GM19397 (cell line): ENCODE measurements around the gene GPC3.
"Not testable (repeated sequence)": the region's sequence is repeated elsewhere in the genome, so short reads cannot be mapped to it uniquely, and the experiment has no call there.

Source experiments
- ATAC-seq: cut with Tn5 transposase; IDR thresholded peaks from one replicate; pipeline ENCODE4 v1.9.1; 2021; ENCODE audit warnings: mild to moderate bottlenecking, moderate library complexity; ENCODE audit not compliant: unreplicated experiment

GPC3 gene

DNA sequence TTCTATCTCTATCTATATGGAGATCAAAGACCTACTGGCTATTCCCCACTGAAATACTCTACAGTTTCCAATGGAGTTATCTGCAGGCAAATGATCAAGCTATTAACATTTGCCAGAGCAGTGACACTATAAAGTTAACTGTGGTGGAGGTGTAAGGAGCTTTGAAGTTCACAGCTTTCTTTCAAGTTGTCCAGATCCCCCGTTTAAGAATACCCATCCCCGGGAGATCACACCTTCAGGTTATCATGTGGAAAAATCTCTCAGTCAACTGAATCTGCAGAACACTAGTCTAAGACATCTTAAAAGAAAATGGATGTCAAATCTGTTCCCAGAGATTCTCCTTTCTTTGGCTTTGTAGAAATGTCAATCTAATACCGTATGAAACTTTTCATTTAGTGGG is 80.1 kb downstream of the GPC3 start:
- no peak for ATAC-seq

DNA sequence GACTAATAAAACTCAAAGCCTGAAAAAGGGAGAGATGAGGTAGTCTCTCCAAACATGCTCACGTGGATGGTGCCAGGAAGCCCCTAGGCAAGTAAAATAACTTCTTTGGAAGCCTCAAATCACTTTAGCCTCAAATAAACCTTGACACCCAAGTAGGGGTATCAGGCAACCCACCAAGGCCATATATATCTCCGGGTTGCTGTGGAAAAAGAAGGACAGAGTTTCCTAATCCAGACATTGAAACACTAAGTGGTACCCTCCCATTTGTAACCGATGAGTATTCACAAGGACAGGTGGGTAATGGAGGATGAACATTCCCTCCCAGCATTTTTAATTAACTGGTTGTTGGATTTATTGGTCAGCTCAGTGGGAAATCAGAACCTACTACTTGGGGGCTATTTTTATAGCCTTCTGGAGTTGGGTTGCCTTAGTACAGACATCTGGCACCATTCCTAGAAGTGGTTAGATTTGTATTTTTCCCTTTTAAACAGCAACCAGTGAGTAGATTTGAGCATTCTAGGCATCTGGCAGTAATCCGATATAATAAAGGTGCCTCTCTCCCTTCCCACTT is 87.7 kb downstream of the GPC3 start:
- no peak for ATAC-seq

GRCh38 chrX:133892337-133892736 is 93.1 kb downstream of the GPC3 start:
- no peak for ATAC-seq

DNA sequence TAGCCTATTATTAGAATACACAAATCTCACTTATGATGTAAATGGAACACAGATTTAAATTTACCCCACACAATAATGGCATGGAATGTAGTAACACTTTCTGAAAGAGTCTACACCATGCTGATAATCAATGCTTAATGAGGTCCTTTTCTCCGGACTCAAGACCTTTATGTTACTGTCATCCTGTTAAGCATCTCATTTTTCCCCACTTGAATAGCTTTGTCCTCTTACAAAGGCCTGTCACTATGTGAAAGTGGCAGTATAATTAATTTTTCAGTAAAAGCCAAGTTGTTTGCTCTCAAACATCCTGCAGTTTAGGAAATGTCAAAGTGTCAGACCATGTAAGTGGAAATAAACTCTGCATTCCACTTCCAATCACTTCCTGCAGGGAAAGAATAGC is 96.4 kb downstream of the GPC3 start:
- no peak for ATAC-seq

- not testable (repeated sequence) for ATAC-seq
These were observed 97.3 kb downstream of the GPC3 start for GRCh38 chrX:133888084-133888483.

DNA sequence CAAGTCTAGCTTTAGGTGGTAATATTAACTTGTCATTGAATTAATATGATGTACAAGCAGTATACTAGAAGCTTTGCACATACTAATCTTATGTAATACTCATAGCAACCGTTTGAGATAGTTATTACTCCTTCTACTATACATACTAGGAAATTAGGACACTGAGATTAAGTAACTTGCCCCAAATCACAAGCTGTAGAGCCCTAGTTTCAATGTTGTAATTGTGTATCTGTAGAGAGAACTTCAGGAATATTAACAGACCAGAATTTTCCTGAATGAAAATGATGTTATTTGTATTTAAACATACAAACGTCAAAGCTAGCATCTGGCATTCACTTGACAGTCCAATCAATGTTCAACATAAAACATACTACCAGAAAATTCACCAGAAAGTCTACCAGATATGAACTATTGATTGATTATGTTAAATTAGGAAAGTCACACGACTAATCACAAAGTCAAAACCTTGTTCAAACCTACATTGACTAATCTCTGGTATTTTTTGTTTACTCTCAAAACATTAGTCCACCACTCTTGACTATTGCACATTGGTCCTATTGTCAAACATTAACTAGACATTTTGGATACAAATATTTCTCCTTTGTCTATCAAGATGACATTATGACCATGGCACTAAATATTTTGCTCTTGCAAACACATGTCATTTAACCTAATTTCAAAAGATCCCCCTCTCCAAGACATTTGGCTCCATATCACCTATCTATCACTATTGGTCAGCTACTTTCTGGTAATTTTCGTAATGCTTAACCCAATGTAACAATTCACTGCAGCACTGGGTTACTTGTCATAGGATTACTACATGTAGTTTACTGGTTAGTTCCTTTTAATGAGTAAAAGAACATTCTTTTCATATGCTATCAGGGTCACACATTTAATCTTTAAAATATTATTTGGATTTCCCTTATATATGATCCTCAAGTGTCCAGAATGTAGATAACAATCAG is 100.7 kb downstream of the GPC3 start:
- ATAC-seq, result no peak

DNA sequence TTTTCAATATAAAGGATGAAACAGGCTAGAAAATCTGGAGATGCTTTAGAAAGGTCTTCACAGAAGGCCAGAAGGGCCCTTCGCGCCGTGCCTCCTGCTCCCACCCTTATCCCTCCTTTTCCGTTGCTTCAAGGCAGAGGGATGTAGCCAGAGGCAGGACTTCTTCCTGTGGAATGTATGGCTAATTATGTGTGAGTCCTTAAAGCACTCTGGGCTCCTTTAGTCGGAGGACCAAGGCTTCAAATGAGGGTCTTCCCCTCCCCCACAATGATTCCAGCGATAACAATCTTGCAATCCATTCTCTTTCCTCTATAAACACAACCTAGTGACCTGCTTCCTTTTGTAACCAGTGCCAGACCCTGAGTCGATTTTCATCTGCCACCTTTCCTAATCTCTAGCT is 103.5 kb downstream of the GPC3 start:
- no peak for ATAC-seq

GRCh38 chrX:133881007-133881406 is 104.4 kb downstream of the GPC3 start:
- ATAC-seq, result no peak

DNA sequence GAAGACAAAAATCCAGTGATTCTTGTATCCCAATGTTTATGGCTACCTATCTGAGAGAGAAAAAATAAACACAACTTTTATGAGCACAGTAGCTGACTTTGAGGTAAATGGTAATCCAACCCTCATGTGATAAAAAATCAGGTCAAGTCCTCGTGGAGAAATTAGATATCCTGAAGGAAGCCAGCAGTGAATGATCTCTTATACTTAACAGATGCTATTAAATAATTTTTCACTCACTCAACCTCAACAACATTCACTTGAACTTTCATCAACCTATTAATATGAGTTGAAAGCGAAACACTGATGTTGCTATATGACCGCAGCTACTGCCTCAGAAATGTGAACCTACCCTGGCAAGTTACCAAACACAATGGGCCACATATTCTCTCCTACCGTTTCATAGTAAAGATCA is 105.4 kb downstream of the GPC3 start:
- no peak for ATAC-seq

- ATAC-seq, result no peak
These were observed 106.7 kb downstream of the GPC3 start for GRCh38 chrX:133878710-133879109.

GRCh38 chrX:133876646-133877045 is 108.7 kb downstream of the GPC3 start:
- ATAC-seq, result no peak

- peak; percentile 45 for ATAC-seq
These were observed 116.1 kb downstream of the GPC3 start for GRCh38 chrX:133869270-133869669.

- ATAC-seq, result no peak
These were observed 116.7 kb downstream of the GPC3 start for GRCh38 chrX:133868682-133869081.

- no peak for ATAC-seq
These were observed 117.1 kb downstream of the GPC3 start for GRCh38 chrX:133868250-133868649.

DNA sequence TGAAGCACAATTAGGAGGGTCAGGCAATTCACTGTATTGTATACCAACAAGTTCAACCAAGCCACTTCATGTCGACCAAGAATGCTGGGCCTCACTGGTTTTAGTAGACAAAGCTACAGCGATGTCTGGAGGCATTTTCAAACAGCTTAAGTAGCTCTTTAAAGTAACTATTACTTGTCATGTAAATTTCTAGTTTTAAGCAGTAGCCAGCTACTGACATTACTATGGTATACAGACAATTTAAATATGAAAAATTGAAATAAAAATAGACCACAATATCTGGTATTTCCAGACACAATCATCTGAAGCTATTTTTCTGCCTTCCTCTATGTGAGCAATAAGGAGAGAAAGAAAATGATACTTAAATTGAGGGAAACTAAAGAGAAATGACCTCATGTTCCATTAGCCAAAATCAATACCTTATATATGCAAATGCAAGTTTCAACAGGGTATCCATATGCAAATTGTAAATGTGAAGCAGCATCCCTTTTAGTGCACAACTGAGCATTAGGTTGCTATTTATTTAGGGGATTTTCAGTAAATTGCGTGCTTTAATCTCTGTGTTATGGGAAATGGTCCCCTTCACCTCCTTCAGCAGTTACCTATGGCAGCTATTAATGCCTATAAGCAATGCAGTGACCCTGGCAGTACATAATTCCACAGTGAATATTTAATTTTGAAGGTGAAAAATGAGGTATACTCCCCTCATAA is 119.5 kb downstream of the GPC3 start:
- no peak for ATAC-seq

DNA sequence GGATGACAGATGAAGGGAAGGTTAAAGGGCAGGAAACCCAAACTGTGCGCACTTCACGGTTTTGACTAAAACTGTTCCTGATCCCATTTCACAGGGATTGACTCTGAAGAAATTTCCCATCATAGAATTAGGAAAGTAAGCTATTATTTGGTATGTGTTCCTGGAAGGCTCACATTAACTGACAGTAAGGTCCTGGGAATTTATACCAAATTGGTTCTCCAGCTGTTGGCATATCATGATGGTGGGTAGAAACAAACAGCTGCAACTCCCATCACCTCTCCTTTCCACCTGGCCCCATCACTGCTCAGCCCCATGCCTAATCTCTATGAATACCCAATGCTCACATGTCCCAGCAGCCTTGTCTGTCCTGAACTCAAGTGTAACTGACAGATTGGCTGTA is 121.2 kb downstream of the GPC3 start:
- ATAC-seq, result no peak

DNA sequence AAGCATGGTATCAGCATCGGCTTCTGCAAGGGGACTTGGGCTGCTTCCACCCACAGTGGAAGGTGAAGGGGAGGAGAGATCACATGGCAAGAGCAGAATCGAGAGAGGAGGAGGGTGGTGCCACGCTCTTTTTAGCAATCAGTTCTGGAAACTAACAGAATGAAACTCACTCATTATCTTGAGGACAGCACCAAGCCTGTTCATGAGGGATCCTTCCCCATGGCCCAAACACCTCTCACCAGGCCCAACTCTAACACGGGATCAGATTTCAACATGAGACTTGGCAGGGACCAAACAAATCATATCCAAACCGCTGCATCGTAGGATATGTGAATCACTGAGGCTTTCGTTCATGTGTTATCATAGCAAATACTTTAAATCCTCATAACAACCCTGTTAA is 125.5 kb downstream of the GPC3 start:
- ATAC-seq, result no peak

DNA sequence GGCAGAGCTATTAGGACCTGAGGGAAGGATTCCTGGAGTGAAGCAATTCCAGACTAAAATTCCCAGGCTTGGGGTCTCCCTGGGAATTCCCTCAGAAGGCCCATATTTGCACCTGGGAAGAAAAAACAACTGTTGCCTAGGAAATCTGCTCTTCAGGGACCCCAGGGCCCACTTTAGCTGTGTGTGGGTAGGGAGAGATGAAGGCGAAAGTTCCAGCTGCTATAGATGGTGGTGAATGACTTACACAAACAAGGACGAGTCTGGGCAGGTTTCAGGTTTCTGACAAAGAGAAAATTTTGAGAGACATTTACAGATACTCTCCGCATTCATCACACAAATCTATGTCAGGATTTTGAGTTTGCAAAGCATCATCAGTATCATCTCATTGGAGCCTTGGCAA is 126.1 kb downstream of the GPC3 start:
- ATAC-seq, result no peak

DNA sequence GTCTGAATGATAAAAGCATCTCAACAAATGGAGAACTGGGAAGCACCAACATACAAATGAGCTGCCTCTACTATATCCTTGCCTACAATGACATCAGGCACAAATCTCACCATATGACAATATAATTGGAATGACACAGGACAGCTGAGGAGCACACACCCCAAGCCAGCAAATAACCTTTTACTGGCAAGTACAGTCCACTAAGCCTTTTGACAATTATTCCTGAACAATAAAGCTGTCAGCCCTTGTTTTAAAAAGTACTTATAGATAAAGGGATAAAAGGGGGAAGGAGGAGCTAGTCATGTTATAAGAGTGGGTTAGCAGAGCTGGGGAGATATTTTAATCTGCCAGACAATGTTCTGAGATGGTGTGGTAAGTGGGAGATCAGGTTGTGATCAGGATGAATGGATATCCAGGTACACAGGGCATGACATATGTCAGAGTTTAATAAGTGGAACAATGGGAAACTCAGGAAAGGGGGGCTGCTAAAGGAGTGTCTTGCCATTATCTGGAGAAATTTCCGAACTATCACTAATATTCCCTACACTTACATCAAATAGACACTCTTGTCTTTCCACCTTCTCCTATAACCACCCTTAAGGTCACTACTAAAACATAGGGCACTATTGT is 127.6 kb downstream of the GPC3 start:
- no peak for ATAC-seq

GRCh38 chrX:133856819-133857218 is 128.6 kb downstream of the GPC3 start:
- no peak for ATAC-seq

- ATAC-seq, result no peak
These were observed 131.1 kb downstream of the GPC3 start for GRCh38 chrX:133854290-133854689.
